ENCODE results near the gene WNT6. TPM values are rescaled to one million over a fixed set of nuclear protein-coding genes. Genes with fewer than 3 reads are reported as not detected.
A peak's percentile ranks its signal among the peaks of the same experiment; 100 is the strongest.

Gene WNT6
- total RNA-seq, 1 donor from 2014 or later = 2.6 TPM

DNA sequence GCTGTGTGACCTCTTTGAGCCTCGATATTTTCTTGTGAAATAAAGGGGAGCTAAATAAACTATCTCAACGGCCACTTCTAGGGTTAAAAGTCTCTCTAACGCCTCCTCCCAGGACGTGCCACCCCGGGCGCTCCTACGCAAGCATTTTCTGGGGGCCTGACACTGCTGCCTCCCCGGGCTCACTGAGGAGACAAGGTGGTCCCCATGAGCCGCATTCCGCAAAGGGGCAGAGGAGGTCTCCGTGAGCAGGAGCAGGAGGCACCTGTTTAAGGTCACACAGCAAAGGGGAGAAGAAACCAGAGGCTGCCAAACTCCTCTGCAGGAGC, 20.1 kb downstream of the WNT6 start:
- Histone ChIP-seq H3K4me1 (ENCODE audit: insufficient read depth, low read length) (no peaks in the 10 kb centered on the region), H3K27ac (ENCODE audit: low read depth, low read length) (no peak overlapping the region), H4K20me1 (ENCODE audit: insufficient read depth, low read length) (peaks cover 6% of the 10 kb centered on the region), H3K79me2 (ENCODE audit: insufficient read depth, low read length) (no peaks in the 10 kb centered on the region), H3K9ac (ENCODE audit: low read length) (no peak overlapping the region), H3K9me3 (ENCODE audit: insufficient read depth, low read depth, low read length) (peaks cover 4% of the 10 kb centered on the region), H3K36me3 (ENCODE audit: insufficient read depth, low read length) (no peaks in the 10 kb centered on the region), H3K4me2 (ENCODE audit: low read length) (no peak overlapping the region), H3K27me3 (ENCODE audit: insufficient read depth, low read length) (peaks cover 82% of the 10 kb centered on the region), H2AFZ (ENCODE audit: low read depth, low read length) (no peak overlapping the region), H3K4me3 (ENCODE audit: insufficient read depth, low read depth, low read length) (no peak overlapping the region)
- DNase-seq (ENCODE audit: low read depth) (no peak), FAIRE-seq (no peak)
- H3K9me3 Mint-ChIP-seq (ENCODE audit: unreplicated experiment) = peaks cover 1% of the 10 kb centered on the region
- H3K4me1 Mint-ChIP-seq (ENCODE audit: low read depth, unreplicated experiment) = peaks cover 29% of the 10 kb centered on the region
- H3K27me3 Mint-ChIP-seq (ENCODE audit: low read depth, unreplicated experiment) = peaks cover 72% of the 10 kb centered on the region
- TF ChIP-seq EZH2 (IDR thresholded peaks at IDR 0.05; ENCODE audit: insufficient read depth, low read length) = peak; percentile 52
- TF ChIP-seq, protein P1, sequence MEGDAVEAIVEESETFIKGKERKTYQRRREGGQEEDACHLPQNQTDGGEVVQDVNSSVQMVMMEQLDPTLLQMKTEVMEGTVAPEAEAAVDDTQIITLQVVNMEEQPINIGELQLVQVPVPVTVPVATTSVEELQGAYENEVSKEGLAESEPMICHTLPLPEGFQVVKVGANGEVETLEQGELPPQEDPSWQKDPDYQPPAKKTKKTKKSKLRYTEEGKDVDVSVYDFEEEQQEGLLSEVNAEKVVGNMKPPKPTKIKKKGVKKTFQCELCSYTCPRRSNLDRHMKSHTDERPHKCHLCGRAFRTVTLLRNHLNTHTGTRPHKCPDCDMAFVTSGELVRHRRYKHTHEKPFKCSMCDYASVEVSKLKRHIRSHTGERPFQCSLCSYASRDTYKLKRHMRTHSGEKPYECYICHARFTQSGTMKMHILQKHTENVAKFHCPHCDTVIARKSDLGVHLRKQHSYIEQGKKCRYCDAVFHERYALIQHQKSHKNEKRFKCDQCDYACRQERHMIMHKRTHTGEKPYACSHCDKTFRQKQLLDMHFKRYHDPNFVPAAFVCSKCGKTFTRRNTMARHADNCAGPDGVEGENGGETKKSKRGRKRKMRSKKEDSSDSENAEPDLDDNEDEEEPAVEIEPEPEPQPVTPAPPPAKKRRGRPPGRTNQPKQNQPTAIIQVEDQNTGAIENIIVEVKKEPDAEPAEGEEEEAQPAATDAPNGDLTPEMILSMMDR (IDR thresholded peaks at IDR 0.05; ENCODE audit: insufficient read depth, low read depth, low read length) = no peak
- peak overlapping the region; percentile 66 for H3K27ac Mint-ChIP-seq (ENCODE audit: unreplicated experiment)
- H3K36me3 Mint-ChIP-seq (ENCODE audit: low read depth, unreplicated experiment) = no peaks in the 10 kb centered on the region
- peak overlapping the region; percentile 35 for H3K4me3 Mint-ChIP-seq (ENCODE audit: unreplicated experiment)

- H3K27me3 Mint-ChIP-seq (ENCODE audit: low read depth, unreplicated experiment) = peaks cover 74% of the 10 kb centered on the region
- FAIRE-seq = no peak
Observed at GRCh38 chr2:218880102-218880858, 20.7 kb downstream of the WNT6 start, which contains the start of gene WNT10A. TSS of gene WNT10A (plus strand) at chr2:218880852. CDS start at chr2:218880996, 144 bp downstream.

More at GRCh38 chr2:218880102-218880858, 20.7 kb downstream of the WNT6 start, which contains the start of gene WNT10A:
- Histone ChIP-seq H3K4me3 (ENCODE audit: insufficient read depth, low read depth, low read length) (no peak within 1 kb of the TSS), H2AFZ (ENCODE audit: low read depth, low read length) (no peak within 1 kb of the TSS), H3K9ac (ENCODE audit: low read length) (no peak within 1 kb of the TSS), H3K9me3 (ENCODE audit: insufficient read depth, low read depth, low read length) (peaks cover 4% of the 10 kb centered on the region), H3K27ac (ENCODE audit: low read depth, low read length) (no peak within 1 kb of the TSS), H3K79me2 (ENCODE audit: insufficient read depth, low read length) (no peaks in the 10 kb centered on the region), H4K20me1 (ENCODE audit: insufficient read depth, low read length) (peaks cover 6% of the 10 kb centered on the region), H3K4me1 (ENCODE audit: insufficient read depth, low read length) (no peaks in the 10 kb centered on the region), H3K27me3 (ENCODE audit: insufficient read depth, low read length) (peaks cover 85% of the 10 kb centered on the region), H3K36me3 (ENCODE audit: insufficient read depth, low read length) (no peaks in the 10 kb centered on the region), H3K4me2 (ENCODE audit: low read length) (no peak within 1 kb of the TSS)
- H3K27ac Mint-ChIP-seq (ENCODE audit: unreplicated experiment) = peak within 1 kb of the TSS; percentile 0
- no peaks in the 10 kb centered on the region for H3K36me3 Mint-ChIP-seq (ENCODE audit: low read depth, unreplicated experiment)
- peak within 1 kb of the TSS; percentile 35 for H3K4me3 Mint-ChIP-seq (ENCODE audit: unreplicated experiment)
- peak; percentile 71 for TF ChIP-seq EZH2 (IDR thresholded peaks at IDR 0.05; ENCODE audit: insufficient read depth, low read length)
- TF ChIP-seq, protein P1 (IDR thresholded peaks at IDR 0.05; ENCODE audit: insufficient read depth, low read depth, low read length) = no peak
- H3K9me3 Mint-ChIP-seq (ENCODE audit: unreplicated experiment) = peaks cover 3% of the 10 kb centered on the region
- H3K4me1 Mint-ChIP-seq (ENCODE audit: low read depth, unreplicated experiment) = peaks cover 29% of the 10 kb centered on the region
- no peak for DNase-seq (ENCODE audit: low read depth)
